GM21423 (cell line): Measurements from ENCODE around the gene DHX36.

Experiments used
- ATAC-seq: cut with Tn5 transposase; IDR thresholded peaks from one replicate; pipeline ENCODE4 v1.9.1; 2021; ENCODE audit warnings: mild to moderate bottlenecking, moderate library complexity; ENCODE audit not compliant: unreplicated experiment

DHX36 gene

GRCh38 chr3:154294016-154294415 lies 30.3 kb downstream of the DHX36 start:
- ATAC-seq, result no peak

GRCh38 chr3:154290187-154290586 lies 34.1 kb downstream of the DHX36 start:
- ATAC-seq, result no peak

DNA sequence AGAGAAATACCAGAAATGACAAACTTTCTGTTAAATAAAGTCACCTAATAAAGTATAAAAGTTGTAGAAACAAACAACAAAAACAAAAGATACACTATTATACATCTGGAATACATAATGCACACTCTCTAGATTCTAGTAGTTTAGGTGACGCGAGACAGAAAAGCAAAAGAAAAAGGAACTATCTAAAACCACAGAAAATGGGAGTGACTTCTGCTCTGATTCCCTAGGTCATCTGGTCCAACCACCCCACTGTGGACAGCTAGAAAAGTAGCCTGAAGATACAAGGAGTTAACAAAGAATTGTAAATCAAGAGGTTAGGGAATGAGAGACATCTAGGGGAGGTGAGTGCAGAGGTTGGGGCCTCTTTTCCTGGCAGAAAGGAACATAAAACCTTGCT lies 39.1 kb downstream of the DHX36 start:
- ATAC-seq, result no peak

- ATAC-seq, result no peak
Observed at GRCh38 chr3:154280161-154280560, 44.1 kb downstream of the DHX36 start.

- no peak for ATAC-seq
Observed at GRCh38 chr3:154275965-154276364, 48.3 kb downstream of the DHX36 start.

- ATAC-seq, result no peak
Observed at GRCh38 chr3:154275292-154275691, 49.0 kb downstream of the DHX36 start.

GRCh38 chr3:154274348-154274747 lies 49.9 kb downstream of the DHX36 start:
- ATAC-seq, result no peak

- no peak for ATAC-seq
Observed at GRCh38 chr3:154273381-154273780, 50.9 kb downstream of the DHX36 start.

DNA sequence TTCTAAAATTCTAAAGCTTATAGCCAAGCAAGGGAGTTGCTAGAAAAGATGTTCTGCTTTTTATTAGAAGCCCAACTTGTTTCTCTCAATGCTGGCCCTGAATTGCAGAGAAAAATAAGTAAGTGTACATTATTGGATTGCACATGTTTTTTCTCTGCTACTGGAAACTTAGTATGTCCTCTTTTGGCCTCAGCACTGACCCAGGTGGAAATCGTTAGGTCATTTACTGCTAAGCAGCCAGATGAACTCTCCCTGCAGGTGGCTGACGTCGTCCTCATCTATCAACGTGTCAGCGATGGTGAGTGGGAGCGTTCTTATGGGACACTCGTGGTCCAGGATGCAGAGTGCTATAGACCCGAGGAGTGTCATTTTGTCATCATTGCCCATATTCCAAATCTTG lies 69.8 kb downstream of the DHX36 start:
- no peak for ATAC-seq

- ATAC-seq, result peak; percentile 89
Observed at GRCh38 chr3:154252759-154253638, 71.3 kb downstream of the DHX36 start.

- no peak for ATAC-seq
Observed at GRCh38 chr3:154251610-154252009, 72.7 kb downstream of the DHX36 start.

DNA sequence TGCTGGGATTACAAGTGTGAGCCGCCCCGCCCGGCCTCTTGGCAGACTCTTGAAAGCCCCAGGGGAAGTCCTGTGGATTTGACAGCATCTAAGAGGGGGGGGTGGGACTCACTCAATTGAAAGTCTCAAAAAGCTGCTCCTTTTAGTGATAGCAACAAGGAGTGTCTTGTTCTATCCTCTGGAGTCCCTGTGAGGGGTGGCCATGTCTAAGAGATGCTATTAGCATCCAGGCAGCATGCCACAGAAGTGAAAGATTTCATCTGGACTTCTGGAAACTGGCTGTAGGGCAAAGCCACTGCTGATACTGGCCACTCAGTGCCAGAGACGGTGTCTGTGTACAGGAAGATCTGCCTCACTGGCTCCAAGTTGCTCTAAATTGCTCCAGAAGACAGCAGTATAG lies 74.0 kb downstream of the DHX36 start:
- ATAC-seq, result no peak

GRCh38 chr3:154247806-154248415 lies 76.4 kb downstream of the DHX36 start:
- ATAC-seq, result no peak

GRCh38 chr3:154244644-154245043 lies 79.6 kb downstream of the DHX36 start:
- ATAC-seq, result no peak

DNA sequence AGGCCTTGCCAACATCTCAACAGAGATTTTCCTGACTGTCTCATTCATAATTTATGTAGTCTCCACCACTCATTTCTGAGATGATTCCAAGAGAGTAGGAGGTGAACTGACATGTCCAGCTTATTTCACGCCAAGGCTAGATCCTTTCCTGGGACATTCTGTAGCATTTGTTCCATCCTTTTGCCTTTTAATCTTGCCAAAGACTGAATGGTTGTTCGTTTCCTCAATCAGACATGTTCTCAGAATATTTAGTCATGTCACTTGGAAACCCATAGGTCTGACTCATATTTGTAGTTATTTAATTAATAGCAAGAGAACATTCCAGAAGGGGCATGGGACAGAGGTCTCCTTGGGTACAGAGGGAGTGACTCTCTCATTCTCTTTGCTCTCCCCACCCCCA lies 80.9 kb downstream of the DHX36 start:
- ATAC-seq, result no peak

DNA sequence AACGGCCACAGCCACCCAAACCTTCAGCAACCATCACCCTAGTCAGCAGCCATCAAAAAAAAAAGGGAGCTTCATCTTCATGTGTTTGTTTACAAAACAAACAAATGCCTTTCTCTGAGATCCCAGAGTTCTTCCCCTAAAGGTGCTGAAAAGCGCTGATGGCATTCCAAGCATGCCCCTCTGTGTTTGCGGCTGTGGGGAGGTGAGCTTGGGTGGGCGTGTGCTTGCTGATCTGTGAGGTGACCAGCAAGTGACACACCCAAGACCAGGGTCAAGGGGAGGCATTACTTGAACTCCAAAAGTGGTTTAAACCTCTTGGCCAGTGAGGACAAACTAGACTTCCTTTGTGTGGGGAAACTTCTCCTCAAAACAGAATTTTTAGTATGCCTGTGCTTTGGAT lies 81.5 kb downstream of the DHX36 start:
- ATAC-seq, result no peak

DNA sequence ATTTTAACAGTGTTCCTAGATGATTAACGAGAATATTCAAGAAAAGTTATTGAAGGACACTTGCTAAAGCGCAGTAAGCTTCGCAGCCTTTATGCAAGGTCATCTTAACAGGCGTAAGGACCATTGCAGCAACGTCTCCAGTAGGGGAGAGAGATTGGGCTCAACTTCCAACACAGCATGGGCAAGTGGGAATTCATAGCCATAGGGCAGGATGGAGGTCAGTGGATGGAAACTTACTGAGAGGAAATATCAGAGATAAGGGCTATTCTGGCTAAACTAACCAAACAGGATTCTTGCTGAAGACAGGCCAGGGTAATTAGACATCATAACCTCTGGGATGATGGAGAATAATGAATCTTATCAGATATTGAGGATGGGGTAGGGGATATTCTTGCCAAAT lies 82.8 kb downstream of the DHX36 start:
- no peak for ATAC-seq

GRCh38 chr3:154240235-154240634 lies 84.1 kb downstream of the DHX36 start:
- no peak for ATAC-seq

DNA sequence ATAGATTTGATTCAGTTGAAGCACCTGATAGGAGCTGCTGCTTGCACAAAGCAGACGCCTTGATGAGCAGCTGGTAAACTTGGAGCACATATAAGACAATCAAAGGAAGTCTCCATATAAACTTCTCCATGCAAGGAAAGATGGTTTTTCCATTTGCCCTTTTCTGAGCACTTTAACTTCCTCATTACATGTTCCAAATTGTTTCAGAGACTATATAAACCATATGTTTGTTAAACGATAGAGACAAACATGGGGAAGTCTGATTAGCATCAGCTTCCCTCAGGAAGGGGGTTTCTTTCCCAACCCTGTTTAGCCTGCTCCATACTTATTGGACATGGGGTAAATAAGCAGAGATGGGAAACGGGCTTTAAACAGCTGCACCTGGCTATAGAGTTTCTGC lies 88.0 kb downstream of the DHX36 start:
- ATAC-seq, result no peak

DNA sequence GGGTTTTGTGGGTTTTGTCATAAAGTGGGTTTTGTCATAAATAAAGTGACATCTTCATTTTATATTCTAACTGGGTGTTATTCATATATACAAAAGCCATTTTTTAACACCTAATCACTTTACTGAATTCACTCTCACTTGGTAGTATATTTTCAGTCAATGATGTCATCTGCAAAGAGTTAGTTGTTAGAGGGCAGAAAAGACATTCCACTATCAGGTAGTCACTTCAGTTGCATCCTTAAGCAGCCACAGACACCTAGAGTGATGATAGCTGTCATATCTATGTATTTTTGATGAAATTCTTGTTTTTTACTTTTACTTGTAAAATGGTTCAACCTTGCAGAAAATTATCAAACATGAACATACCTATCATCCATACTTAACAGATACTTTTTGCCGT lies 89.0 kb downstream of the DHX36 start:
- no peak for ATAC-seq

DNA sequence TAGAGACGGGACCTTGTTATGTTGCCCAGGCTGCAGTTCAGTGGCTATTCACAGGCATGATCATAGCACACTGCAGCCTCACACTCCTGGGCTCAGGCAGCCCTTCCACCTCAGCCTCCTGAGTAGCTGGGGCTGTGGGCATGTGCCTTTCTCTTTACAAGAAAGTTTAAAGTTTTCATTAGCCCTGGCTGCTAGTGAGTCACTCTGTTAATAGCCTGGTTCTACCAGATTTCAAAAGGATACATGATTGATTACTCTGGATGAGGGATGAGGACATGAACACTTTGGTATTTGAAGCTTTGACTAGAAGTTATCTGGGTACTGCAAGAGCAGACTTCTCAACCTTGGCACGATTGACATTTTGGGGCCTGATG lies 95.1 kb downstream of the DHX36 start:
- no peak for ATAC-seq

DNA sequence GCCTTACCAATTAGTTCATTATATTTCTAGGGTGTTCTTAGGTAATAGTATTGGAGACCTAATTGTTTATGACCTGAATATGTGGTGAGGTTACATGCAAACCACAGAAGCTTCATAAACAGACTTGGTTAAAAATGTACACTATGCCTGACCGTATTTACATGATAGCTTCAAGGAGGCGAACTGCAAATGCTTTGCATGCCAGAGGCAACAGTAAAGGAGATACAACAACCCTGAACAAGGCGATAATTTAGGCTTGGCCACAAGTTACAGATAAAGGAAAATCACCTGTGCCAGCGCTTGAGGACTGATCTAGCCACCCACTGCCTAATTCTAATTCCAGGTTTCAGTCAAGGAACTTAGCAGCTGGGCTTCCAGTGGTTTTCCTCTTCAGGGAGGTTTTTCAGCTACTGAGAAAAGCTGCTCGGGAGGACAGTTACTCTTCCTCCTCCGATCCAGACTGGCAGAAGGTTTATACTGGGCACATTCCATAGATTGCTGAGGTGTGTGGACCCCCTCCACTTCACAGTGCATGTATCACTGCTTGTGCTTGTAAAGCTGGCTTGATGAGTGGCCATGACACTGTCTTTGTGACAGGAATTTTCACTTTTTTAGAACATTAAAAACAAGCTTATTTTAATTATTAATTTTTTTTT lies 95.6 kb downstream of the DHX36 start:
- no peak for ATAC-seq
